ENCODE data around the gene EWSR1. TPM values are rescaled to one million over a fixed set of nuclear protein-coding genes. Genes with fewer than 3 reads are reported as not detected.

EWSR1 gene
- total and polyA plus RNA-seq, 2 donors (not counting 1 experiment from before 2014, with no cell fraction given), result 281 to 295 TPM

DNA sequence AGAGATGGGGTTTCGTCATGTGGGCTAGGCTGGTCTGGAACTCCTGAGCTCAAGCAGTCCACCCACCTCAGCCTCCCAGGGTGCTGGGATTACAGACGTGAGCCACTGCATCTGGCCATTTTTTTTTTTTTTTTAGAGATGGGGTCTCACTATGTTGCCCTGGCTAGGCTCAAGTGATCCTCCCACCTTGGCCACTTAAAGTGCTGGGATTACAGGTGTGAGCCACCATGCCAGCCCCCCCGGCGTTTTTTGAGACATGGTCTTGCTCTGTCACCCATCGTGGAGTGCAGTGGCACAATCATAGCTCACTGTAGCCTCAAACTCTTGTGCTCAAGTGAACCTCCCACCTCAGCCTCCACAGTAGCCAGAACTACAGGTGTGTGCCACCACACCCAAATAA lies 16.8 kb upstream of the EWSR1 start:
- POLR2A ChIA-PET, result interaction anchor here (0.7 kb wide), 2 partner anchors 417 to 1969 kb away, joined by 3 to 4 read pairs; no protein-coding TSS in a partner anchor
- no peak overlapping the region for H3K27ac ChIP-seq (ENCODE audit: low read length in 2 of 2)
- H2AFZ ChIP-seq (ENCODE audit: insufficient read depth, low read depth, low read length, poor library complexity, severe bottlenecking), result no peak overlapping the region
- H3K27me3 Mint-ChIP-seq, result peaks cover 5% of the 10 kb centered on the region
- H3K9ac ChIP-seq (ENCODE audit: low read length), result no peak overlapping the region
- no peaks in the 10 kb centered on the region for H3K4me1 ChIP-seq (ENCODE audit: control insufficient read depth in 2 of 2, insufficient read depth in 2 of 2, low read length in 2 of 2)
- intact Hi-C loops (cut with micrococcal nuclease), result no loop called here
- H3K27me3 ChIP-seq (replicated peaks in 1 of 4; ENCODE audit: control extremely low read depth in 1 of 4, control insufficient read depth in 3 of 4, insufficient read depth in 4 of 4, low read length in 3 of 4), result peaks cover 0 to 12% (median 0%) of the 10 kb centered on the region in 4 experiments
- CTCF ChIA-PET, result no interaction called here
- H4K20me1 ChIP-seq (ENCODE audit: control insufficient read depth, insufficient read depth, low read length, poor library complexity, severe bottlenecking), result no peaks in the 10 kb centered on the region
- no peaks in the 10 kb centered on the region for H3K9me3 Mint-ChIP-seq (ENCODE audit: insufficient read depth)
- H3K27ac Mint-ChIP-seq, result no peak overlapping the region
- H3K4me1 Mint-ChIP-seq, result no peaks in the 10 kb centered on the region
- no peak for TF ChIP-seq EZH2 (IDR thresholded peaks at IDR 0.05; ENCODE audit: borderline replicate concordance, insufficient read depth, low read depth, low read length, poor library complexity, severe bottlenecking)
- TF ChIP-seq, protein P1, sequence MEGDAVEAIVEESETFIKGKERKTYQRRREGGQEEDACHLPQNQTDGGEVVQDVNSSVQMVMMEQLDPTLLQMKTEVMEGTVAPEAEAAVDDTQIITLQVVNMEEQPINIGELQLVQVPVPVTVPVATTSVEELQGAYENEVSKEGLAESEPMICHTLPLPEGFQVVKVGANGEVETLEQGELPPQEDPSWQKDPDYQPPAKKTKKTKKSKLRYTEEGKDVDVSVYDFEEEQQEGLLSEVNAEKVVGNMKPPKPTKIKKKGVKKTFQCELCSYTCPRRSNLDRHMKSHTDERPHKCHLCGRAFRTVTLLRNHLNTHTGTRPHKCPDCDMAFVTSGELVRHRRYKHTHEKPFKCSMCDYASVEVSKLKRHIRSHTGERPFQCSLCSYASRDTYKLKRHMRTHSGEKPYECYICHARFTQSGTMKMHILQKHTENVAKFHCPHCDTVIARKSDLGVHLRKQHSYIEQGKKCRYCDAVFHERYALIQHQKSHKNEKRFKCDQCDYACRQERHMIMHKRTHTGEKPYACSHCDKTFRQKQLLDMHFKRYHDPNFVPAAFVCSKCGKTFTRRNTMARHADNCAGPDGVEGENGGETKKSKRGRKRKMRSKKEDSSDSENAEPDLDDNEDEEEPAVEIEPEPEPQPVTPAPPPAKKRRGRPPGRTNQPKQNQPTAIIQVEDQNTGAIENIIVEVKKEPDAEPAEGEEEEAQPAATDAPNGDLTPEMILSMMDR (IDR thresholded peaks at IDR 0.05), result no peak
- H3K4me3 Mint-ChIP-seq, result no peak overlapping the region
- no peak for ATAC-seq (ENCODE audit: low read depth)
- no peak overlapping the region for H3K4me2 ChIP-seq (replicated peaks; ENCODE audit: low read depth, low read length, poor library complexity, severe bottlenecking)
- WGBS (ENCODE audit: insufficient coverage), result 98% methylated on average over 4 of the region's 5 CpGs
- no peaks in the 10 kb centered on the region for H3K79me2 ChIP-seq (ENCODE audit: control insufficient read depth, insufficient read depth, low read length)
- H3K36me3 ChIP-seq (replicated peaks in 1 of 2; ENCODE audit: control extremely low read depth in 1 of 2, control insufficient read depth in 1 of 2, extremely low read depth in 1 of 2, insufficient read depth in 2 of 2, low read length in 1 of 2), result no peaks in the 10 kb centered on the region
- no peak for DNase-seq
- H3K4me3 ChIP-seq (ENCODE audit: control extremely low read depth in 1 of 5, extremely low read depth in 1 of 5, insufficient read depth in 1 of 5, low read depth in 2 of 5, low read length in 4 of 5), result no peak overlapping the region
- no peaks in the 10 kb centered on the region for H3K9me3 ChIP-seq (ENCODE audit: control extremely low read depth in 1 of 3, control insufficient read depth in 2 of 3, insufficient read depth in 1 of 3, low read length in 2 of 3)

DNA sequence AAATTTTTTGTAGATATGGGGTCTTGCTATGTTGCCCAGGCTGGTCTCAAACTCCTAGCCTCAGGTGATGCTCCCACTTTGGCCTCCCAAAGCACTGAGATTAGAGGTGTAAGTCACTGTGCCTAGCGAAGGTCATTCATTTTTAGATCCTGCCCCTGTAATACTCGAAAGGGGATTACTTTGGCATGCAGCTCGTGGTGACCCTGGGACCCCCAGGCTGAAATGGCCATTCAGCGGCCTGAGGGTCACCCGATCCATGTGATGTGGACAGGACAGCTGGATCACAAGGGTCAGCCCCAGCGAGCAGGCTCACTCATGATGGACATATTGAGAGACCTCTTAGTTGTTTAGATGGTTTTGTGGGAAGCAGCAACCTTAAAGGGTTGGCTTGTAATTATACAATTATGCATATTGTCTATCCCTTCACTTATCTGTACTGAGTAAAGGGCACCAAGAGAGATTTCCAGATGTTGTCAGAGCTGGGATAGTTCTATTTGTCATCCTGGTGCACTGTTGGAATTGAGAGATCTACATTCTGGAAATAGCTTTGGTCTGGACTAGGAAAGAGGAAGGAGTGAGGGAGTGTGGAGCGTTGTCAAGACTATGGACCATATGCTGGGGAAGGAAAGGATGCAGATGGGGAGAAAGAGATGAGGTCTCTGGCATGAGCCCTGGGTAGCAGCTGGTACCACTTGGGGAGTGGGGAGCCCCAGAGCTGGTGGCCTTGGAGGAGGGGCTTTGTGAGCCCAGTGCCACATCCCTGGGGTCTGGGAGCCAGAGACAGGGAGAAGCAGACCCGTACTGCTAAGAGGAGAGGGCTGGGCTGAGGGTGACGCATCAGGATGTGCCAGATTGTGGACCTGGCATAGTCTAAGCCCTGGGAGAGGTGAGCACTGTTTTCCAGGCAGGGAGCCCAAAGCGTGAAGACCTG lies 15.8 kb upstream of the EWSR1 start:
- Mint-ChIP-seq H3K27ac (no peak overlapping the region), H3K27me3 (peaks cover 5% of the 10 kb centered on the region), H3K9me3 (ENCODE audit: insufficient read depth) (no peaks in the 10 kb centered on the region), H3K4me3 (no peak overlapping the region), H3K4me1 (no peaks in the 10 kb centered on the region)
- Histone ChIP-seq H3K4me3 (ENCODE audit: control extremely low read depth in 1 of 5, extremely low read depth in 1 of 5, insufficient read depth in 1 of 5, low read depth in 2 of 5, low read length in 4 of 5) (no peak overlapping the region), H3K9me3 (ENCODE audit: control extremely low read depth in 1 of 3, control insufficient read depth in 2 of 3, insufficient read depth in 1 of 3, low read length in 2 of 3) (no peaks in the 10 kb centered on the region), H2AFZ (ENCODE audit: insufficient read depth, low read depth, low read length, poor library complexity, severe bottlenecking) (no peak overlapping the region), H3K27me3 (replicated peaks in 1 of 4; ENCODE audit: control extremely low read depth in 1 of 4, control insufficient read depth in 3 of 4, insufficient read depth in 4 of 4, low read length in 3 of 4) (peaks cover 0 to 12% (median 0%) of the 10 kb centered on the region in 4 experiments), H3K27ac (ENCODE audit: low read length in 2 of 2) (no peak overlapping the region), H3K36me3 (replicated peaks in 1 of 2; ENCODE audit: control extremely low read depth in 1 of 2, control insufficient read depth in 1 of 2, extremely low read depth in 1 of 2, insufficient read depth in 2 of 2, low read length in 1 of 2) (no peaks in the 10 kb centered on the region), H4K20me1 (ENCODE audit: control insufficient read depth, insufficient read depth, low read length, poor library complexity, severe bottlenecking) (no peaks in the 10 kb centered on the region), H3K9ac (ENCODE audit: low read length) (no peak overlapping the region), H3K4me2 (replicated peaks; ENCODE audit: low read depth, low read length, poor library complexity, severe bottlenecking) (no peak overlapping the region), H3K4me1 (ENCODE audit: control insufficient read depth in 2 of 2, insufficient read depth in 2 of 2, low read length in 2 of 2) (no peaks in the 10 kb centered on the region), H3K79me2 (ENCODE audit: control insufficient read depth, insufficient read depth, low read length) (no peaks in the 10 kb centered on the region)
- WGBS (ENCODE audit: insufficient coverage), result 95% methylated on average over 10 of the region's 10 CpGs
- ATAC-seq (ENCODE audit: low read depth), result no peak
- ChIA-PET CTCF (no interaction called here), POLR2A (no interaction called here)
- DNase-seq, result no peak
- intact Hi-C loops (cut with micrococcal nuclease), result no loop called here
- TF ChIP-seq EZH2 (IDR thresholded peaks at IDR 0.05; ENCODE audit: borderline replicate concordance, insufficient read depth, low read depth, low read length, poor library complexity, severe bottlenecking), result no peak
- TF ChIP-seq, protein P1 (IDR thresholded peaks at IDR 0.05), result no peak

Data from B cell (primary cell).